ENCODE measurements around the gene CHD2. TPM values are rescaled to one million over a fixed set of nuclear protein-coding genes. Genes with fewer than 3 reads are reported as not detected.

CHD2 gene
- total RNA-seq, 1 donor from 2014 or later: 59.7 TPM

- no peak for DNase-seq (ENCODE audit: low spot score)
- Mint-ChIP-seq H3K4me1 (ENCODE audit: low read depth) (peaks cover 42% of the 10 kb centered on the region), H3K36me3 (ENCODE audit: low read depth) (peaks cover 22% of the 10 kb centered on the region), H3K27ac (ENCODE audit: unreplicated experiment) (peak overlapping the region; percentile 99), H3K27me3 (ENCODE audit: low read depth) (no peaks in the 10 kb centered on the region), H3K4me3 (ENCODE audit: unreplicated experiment) (peak overlapping the region; percentile 89), H3K9me3 (ENCODE audit: low read depth) (no peaks in the 10 kb centered on the region)
- TF ChIP-seq, protein P1, sequence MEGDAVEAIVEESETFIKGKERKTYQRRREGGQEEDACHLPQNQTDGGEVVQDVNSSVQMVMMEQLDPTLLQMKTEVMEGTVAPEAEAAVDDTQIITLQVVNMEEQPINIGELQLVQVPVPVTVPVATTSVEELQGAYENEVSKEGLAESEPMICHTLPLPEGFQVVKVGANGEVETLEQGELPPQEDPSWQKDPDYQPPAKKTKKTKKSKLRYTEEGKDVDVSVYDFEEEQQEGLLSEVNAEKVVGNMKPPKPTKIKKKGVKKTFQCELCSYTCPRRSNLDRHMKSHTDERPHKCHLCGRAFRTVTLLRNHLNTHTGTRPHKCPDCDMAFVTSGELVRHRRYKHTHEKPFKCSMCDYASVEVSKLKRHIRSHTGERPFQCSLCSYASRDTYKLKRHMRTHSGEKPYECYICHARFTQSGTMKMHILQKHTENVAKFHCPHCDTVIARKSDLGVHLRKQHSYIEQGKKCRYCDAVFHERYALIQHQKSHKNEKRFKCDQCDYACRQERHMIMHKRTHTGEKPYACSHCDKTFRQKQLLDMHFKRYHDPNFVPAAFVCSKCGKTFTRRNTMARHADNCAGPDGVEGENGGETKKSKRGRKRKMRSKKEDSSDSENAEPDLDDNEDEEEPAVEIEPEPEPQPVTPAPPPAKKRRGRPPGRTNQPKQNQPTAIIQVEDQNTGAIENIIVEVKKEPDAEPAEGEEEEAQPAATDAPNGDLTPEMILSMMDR (IDR thresholded peaks at IDR 0.05): peak; percentile 23
Observed at GRCh38 chr15:92883163-92883875, 16.8 kb upstream of the CHD2 start.

GRCh38 chr15:92883876-92884435 is 16.2 kb upstream of the CHD2 start:
- Mint-ChIP-seq H3K27me3 (ENCODE audit: low read depth) (no peaks in the 10 kb centered on the region), H3K9me3 (ENCODE audit: low read depth) (no peaks in the 10 kb centered on the region), H3K4me1 (ENCODE audit: low read depth) (peaks cover 46% of the 10 kb centered on the region), H3K36me3 (ENCODE audit: low read depth) (peaks cover 22% of the 10 kb centered on the region), H3K27ac (ENCODE audit: unreplicated experiment) (peak overlapping the region; percentile 99), H3K4me3 (ENCODE audit: unreplicated experiment) (peak overlapping the region; percentile 89)
- no peak for DNase-seq (ENCODE audit: low spot score)
- TF ChIP-seq, protein P1 (IDR thresholded peaks at IDR 0.05): no peak

- TF ChIP-seq, protein P1 (IDR thresholded peaks at IDR 0.05): no peak
- no peak for DNase-seq (ENCODE audit: low spot score)
- Mint-ChIP-seq H3K9me3 (ENCODE audit: low read depth) (no peaks in the 10 kb centered on the region), H3K4me3 (ENCODE audit: unreplicated experiment) (peak overlapping the region; percentile 89), H3K36me3 (ENCODE audit: low read depth) (peaks cover 23% of the 10 kb centered on the region), H3K27ac (ENCODE audit: unreplicated experiment) (peak overlapping the region; percentile 99), H3K4me1 (ENCODE audit: low read depth) (peaks cover 48% of the 10 kb centered on the region), H3K27me3 (ENCODE audit: low read depth) (no peaks in the 10 kb centered on the region)
Observed at GRCh38 chr15:92884436-92885223, 15.5 kb upstream of the CHD2 start.

GRCh38 chr15:92885224-92886041 is 14.7 kb upstream of the CHD2 start:
- Mint-ChIP-seq H3K27ac (ENCODE audit: unreplicated experiment) (peak overlapping the region; percentile 99), H3K4me1 (ENCODE audit: low read depth) (peaks cover 52% of the 10 kb centered on the region), H3K36me3 (ENCODE audit: low read depth) (peaks cover 27% of the 10 kb centered on the region)

More at GRCh38 chr15:92885224-92886041, 14.7 kb upstream of the CHD2 start:
- DNase-seq (ENCODE audit: low spot score): no peak
- H3K4me3 Mint-ChIP-seq (ENCODE audit: unreplicated experiment): peak overlapping the region; percentile 89
- H3K27me3 Mint-ChIP-seq (ENCODE audit: low read depth): no peaks in the 10 kb centered on the region
- no peaks in the 10 kb centered on the region for H3K9me3 Mint-ChIP-seq (ENCODE audit: low read depth)
- TF ChIP-seq, protein P1 (IDR thresholded peaks at IDR 0.05): no peak
